K562 (cell line): Measurements from ENCODE around the gene NMT2. TPM values are rescaled to one million over a fixed set of nuclear protein-coding genes. Genes with fewer than 3 reads are reported as not detected.

Source experiments
- ATAC-seq: fragments of 200-7000 bp; cut with Tn5 transposase; 3 replicates; pipeline ENCODE4 v1.9.1; 2020; ENCODE audit warnings: moderate library complexity
- BruUV-seq: library from RNA; stranded (reverse); fragments of 400-500 nt; replicated peaks from 2 replicates; lab custom pipeline; 2021; lab: Mats Ljungman, UMichigan
- CTCF ChIA-PET: fragments of 300-600 bp; formaldehyde crosslinking; extraction: SDS; loops from one replicate; lab custom pipeline; 2021; ENCODE audit warnings: low intra/inter-chr PET ratio; lab: Yijun Ruan, JAX
- POLR2A ChIA-PET: fragments of 300-600, 350-650 bp; sonication (Branson Sonifier 250); formaldehyde crosslinking; extraction: SDS; loops from one replicate; lab custom pipeline; 2021; ENCODE audit warnings: antibody characterized with exemption, inconsistent platforms; lab: Yijun Ruan, JAX
- DNase-seq, 4 experiments: peaks; one replicate each; pipeline versions ENCODE4 v3.0.0 to v3.0.0-alpha.2; 2011 to 2018; ENCODE audit warnings: low spot score in 3 of 4, mixed read lengths in 3 of 4; ENCODE audit errors: extremely low read depth in 1 of 4
- FAIRE-seq: peaks from 2 replicates; lab custom pipeline; 2011; peaks lifted over from hg19 to GRCh38; lab: Jason Lieb, UNC
- H2AFZ ChIP-seq: 2 replicates; pipeline ENCODE4 v1.6.0; 2011; ENCODE audit warnings: low read depth, low read length, control low read depth, inconsistent platforms
- H3K27ac ChIP-seq: fragments of 200-600 bp; 3 replicates; pipeline ENCODE4 v1.8.0; 2011; ENCODE audit warnings: low read depth, mild to moderate bottlenecking, control low read depth, inconsistent platforms, low read length, moderate library complexity, mixed read lengths; ENCODE audit errors: extremely low read depth
- H3K27me3 ChIP-seq, 2 experiments: fragments of 300-600 bp in 1 of 2; 2 replicates in 1 of 2; 3 replicates in 1 of 2; pipeline versions ENCODE4 v1.6.0 to v1.8.0; 2011; ENCODE audit warnings: inconsistent platforms in 2 of 2, low read length in 2 of 2, mild to moderate bottlenecking in 1 of 2, mixed read lengths in 1 of 2, moderate library complexity in 1 of 2; ENCODE audit not compliant: control insufficient read depth in 2 of 2, insufficient read depth in 2 of 2
- H3K36me3 ChIP-seq: fragments of 300-600 bp; 3 replicates; pipeline ENCODE4 v1.8.0; 2011; ENCODE audit warnings: mild to moderate bottlenecking, low read length, inconsistent platforms; ENCODE audit not compliant: control insufficient read depth, insufficient read depth
- H3K4me1 ChIP-seq, 2 experiments: fragments of 200-600 bp in 1 of 2; replicated peaks in 1 of 2; 2 replicates in 1 of 2; 3 replicates in 1 of 2; pipeline versions ENCODE4 v1.5.1 to v1.8.0; 2011; ENCODE audit warnings: inconsistent platforms in 2 of 2, low read length in 2 of 2, mild to moderate bottlenecking in 1 of 2, mixed read lengths in 1 of 2, moderate library complexity in 1 of 2; ENCODE audit not compliant: control insufficient read depth in 2 of 2, insufficient read depth in 2 of 2
- H3K4me2 ChIP-seq: 2 replicates; pipeline ENCODE4 v1.6.1; 2011; ENCODE audit warnings: low read length, control low read depth, inconsistent platforms, mixed read lengths; ENCODE audit not compliant: insufficient read depth
- H3K4me3 ChIP-seq: fragments of 200-600 bp; sonication (generic), shearing (Covaris generic); 2 replicates; pipeline ENCODE4 v1.5.1; 2016; ENCODE audit warnings: control low read depth, inconsistent platforms
- H3K79me2 ChIP-seq: fragments of 200-600 bp; 3 replicates; pipeline ENCODE4 v1.8.0; 2011; ENCODE audit warnings: low read length, inconsistent platforms; ENCODE audit not compliant: control insufficient read depth, insufficient read depth
- H3K9ac ChIP-seq, 2 experiments: 2 replicates each; pipeline versions ENCODE4 v1.6.0 to v1.6.1; 2011; ENCODE audit warnings: low read depth in 2 of 2, low read length in 2 of 2, control low read depth in 1 of 2, inconsistent platforms in 1 of 2, mild to moderate bottlenecking in 1 of 2, mixed read lengths in 1 of 2; ENCODE audit not compliant: insufficient read depth in 1 of 2
- H3K9me1 ChIP-seq: one replicate; pipeline ENCODE4 v1.6.0; 2011; ENCODE audit warnings: inconsistent platforms, mild to moderate bottlenecking, low read length, moderate library complexity; ENCODE audit not compliant: control insufficient read depth, insufficient read depth
- H3K9me3 ChIP-seq: replicated peaks from 2 replicates; pipeline ENCODE4 v1.5.1; 2011; ENCODE audit warnings: low read depth, low read length, inconsistent platforms; ENCODE audit not compliant: control insufficient read depth, insufficient read depth
- H4K20me1 ChIP-seq: replicated peaks from 2 replicates; pipeline ENCODE4 v1.6.1; 2011; ENCODE audit warnings: low read length, inconsistent platforms, mixed read lengths; ENCODE audit not compliant: control insufficient read depth, insufficient read depth
- ADNP ChIP-seq: fragments of 200-800 bp; sonication (Bioruptor generic); IDR thresholded peaks from 2 replicates; pipeline ENCODE4 v1.6.1; 2016; ENCODE audit warnings: missing genetic modification characterization, missing compliant biosample characterization
- CEBPZ ChIP-seq: fragments of 150-350 bp; IDR thresholded peaks from 2 replicates; pipeline ENCODE4 v1.6.1; 2014; ENCODE audit warnings: low read depth, mild to moderate bottlenecking, low read length, borderline replicate concordance
- ELK3 ChIP-seq: fragments of 450-650 bp; formaldehyde crosslinking; IDR thresholded peaks from 2 replicates; pipeline ENCODE4 v1.4.0; 2020; ENCODE audit warnings: mild to moderate bottlenecking
- FOXP1 ChIP-seq: sonication (generic); formaldehyde crosslinking; IDR thresholded peaks from 2 replicates; pipeline ENCODE4 v1.8.0; 2022; ENCODE audit warnings: mild to moderate bottlenecking, missing genetic modification reagents
- GABPB2 ChIP-seq: fragments of 250-450 bp; sonication (Bioruptor Pico); conservative IDR thresholded peaks from 2 replicates; pipeline ENCODE4 v1.5.1; 2021; ENCODE audit warnings: mild to moderate bottlenecking
- HSF4 ChIP-seq: fragments of 250-450 bp; sonication (Bioruptor Pico); IDR thresholded peaks from 2 replicates; pipeline ENCODE4 v2.1.2; 2022; ENCODE audit warnings: mild to moderate bottlenecking, moderate library complexity, borderline replicate concordance
- NCOR1 ChIP-seq: fragments of 450-650 bp; IDR thresholded peaks from 2 replicates; pipeline ENCODE4 v1.6.1; 2016; ENCODE audit warnings: mild to moderate bottlenecking, moderate library complexity
- RBM34 ChIP-seq: fragments of 200-400 bp; formaldehyde crosslinking; IDR thresholded peaks from 2 replicates; pipeline ENCODE4 v1.6.1; 2018; ENCODE audit warnings: low read length, borderline replicate concordance; ENCODE audit not compliant: insufficient read depth
- THRA ChIP-seq: fragments of 450-650 bp; IDR thresholded peaks from 2 replicates; pipeline ENCODE4 v1.6.1; 2017; ENCODE audit warnings: mild to moderate bottlenecking, moderate library complexity
- ZNF347 ChIP-seq: fragments of 450-650 bp; formaldehyde crosslinking; IDR thresholded peaks from 2 replicates; pipeline ENCODE4 v1.4.0; 2020; ENCODE audit warnings: low read depth, mild to moderate bottlenecking, moderate library complexity
- ZNF766 ChIP-seq: fragments of 200-800 bp; sonication (Bioruptor generic); conservative IDR thresholded peaks from 2 replicates; pipeline ENCODE4 v1.6.1; 2016; ENCODE audit warnings: missing genetic modification characterization, missing compliant biosample characterization
- WGBS: fragments of 100-300 bp; shearing (Covaris generic); methylation state at CpG from one replicate; pipeline ENCODE4 v1.1.6; 2016; ENCODE audit warnings: low coverage, mixed read lengths; ENCODE audit not compliant: insufficient coverage; ENCODE audit errors: missing lambda C conversion rate; 5-methylcytosine and 5-hydroxymethylcytosine counted together
- in situ Hi-C: fragments of 300-500 bp; cut with MboI; formaldehyde crosslinking; loops from 4 replicates; pipeline ENCODE4 v1.15.0; 2018; ENCODE audit warnings: inconsistent platforms, mixed read lengths
- intact Hi-C: fragments of 100-400 bp; cut with micrococcal nuclease; formaldehyde crosslinking; loops from 2 replicates; pipeline ENCODE4 v1.14.2; 2022
- polyA plus RNA-seq, 8 experiments: library from polyadenylated mRNA; depleted of rRNA in 4 of 8; stranded (reverse) in 5 of 8; unstranded in 3 of 8; fragments of >200 nt; fragmentation: Nextera tagmentation in 2 of 8; fragmentation: Illumina TruSeq in 1 of 8; extraction: Ambion mirVana in 2 of 8; extraction: Trizol in 1 of 8; gene quantifications; 2 replicates each; pipeline versions ENCODE4 v1.2.1 to v1.2.3, GENCODE V29; 2011 to 2014; ENCODE audit warnings: inconsistent platforms in 1 of 8, missing spikeins in 1 of 8
- total RNA-seq, 7 experiments: library from RNA; depleted of rRNA in 6 of 7; stranded (reverse); fragments of >200 nt in 6 of 7; fragmentation: Illumina TruSeq in 2 of 7; extraction: Trizol in 2 of 7; gene quantifications; 2 replicates each; pipeline versions ENCODE4 v1.2.1 to v1.2.3, GENCODE V29; 2011 to 2021; ENCODE audit warnings: low replicate concordance in 1 of 7

Gene NMT2
- total and polyA plus RNA-seq, 9 of the 15 experiments (the other 6 are each of a cell fraction or from before 2014, with no cell fraction given) = 5.2 to 15.9 (median 10.8) TPM

GRCh38 chr10:15068802-15069201, 99.7 kb downstream of the NMT2 start:
- 3% methylated on average over 3 of the region's 3 CpGs for WGBS
- in situ Hi-C loops = no loop called here
- no TSS peak for BruUV-seq
- TF ChIP-seq FOXP1 (no peak), THRA (no peak)
- Histone ChIP-seq H3K27me3 (peaks cover 3 to 7% of the 10 kb centered on the region in 2 experiments; a peak in 1 of 5 replicates), H3K36me3 (no peaks in the 10 kb centered on the region), H3K4me1 (no peaks in the 10 kb centered on the region), H4K20me1 (no peaks in the 10 kb centered on the region), H3K9me3 (peaks cover 5% of the 10 kb centered on the region; the same call in 1 of the 2 replicates), H2AFZ (no peak overlapping the region), H3K4me3 (no peak overlapping the region), H3K27ac (no peak overlapping the region), H3K79me2 (no peaks in the 10 kb centered on the region), H3K9me1 (no peaks in the 10 kb centered on the region), H3K9ac (no peak overlapping the region), H3K4me2 (no peak overlapping the region)
- intact Hi-C loops = no loop called here
- ChIA-PET CTCF (no interaction called here), POLR2A (no interaction called here)
- DNase-seq (no peak), FAIRE-seq (no peak), ATAC-seq (no peak)

GRCh38 chr10:15067154-15067553, 101.3 kb downstream of the NMT2 start:
- ChIA-PET CTCF (no interaction called here), POLR2A (no interaction called here)
- Histone ChIP-seq H3K36me3 (no peaks in the 10 kb centered on the region), H3K9me3 (peaks cover 2% of the 10 kb centered on the region; the same call in 1 of the 2 replicates), H2AFZ (no peak overlapping the region), H3K4me2 (no peak overlapping the region), H3K9me1 (no peaks in the 10 kb centered on the region), H3K27ac (no peak overlapping the region), H3K4me3 (no peak overlapping the region), H3K27me3 (peaks cover 3 to 7% of the 10 kb centered on the region in 2 experiments; a peak in 1 of 5 replicates), H3K79me2 (no peaks in the 10 kb centered on the region), H3K4me1 (no peaks in the 10 kb centered on the region), H4K20me1 (no peaks in the 10 kb centered on the region), H3K9ac (no peak overlapping the region)
- DNase-seq (no peak), ATAC-seq (no peak), FAIRE-seq (no peak)
- BruUV-seq = no TSS peak
- in situ Hi-C loops = no loop called here
- intact Hi-C loops = no loop called here
- 6% methylated on average over 5 of the region's 5 CpGs for WGBS
- TF ChIP-seq HSF4 (CRISPR knock-in tag) (no peak), GABPB2 (CRISPR knock-in tag) (no peak), ZNF766 (no peak), RBM34 (no peak), ZNF347 (no peak), ELK3 (CRISPR knock-in tag) (no peak), CEBPZ (no peak), NCOR1 (no peak), ADNP (tag) (no peak)
